Measurements from ENCODE around the gene MARCKS.

The MARCKS gene

DNA sequence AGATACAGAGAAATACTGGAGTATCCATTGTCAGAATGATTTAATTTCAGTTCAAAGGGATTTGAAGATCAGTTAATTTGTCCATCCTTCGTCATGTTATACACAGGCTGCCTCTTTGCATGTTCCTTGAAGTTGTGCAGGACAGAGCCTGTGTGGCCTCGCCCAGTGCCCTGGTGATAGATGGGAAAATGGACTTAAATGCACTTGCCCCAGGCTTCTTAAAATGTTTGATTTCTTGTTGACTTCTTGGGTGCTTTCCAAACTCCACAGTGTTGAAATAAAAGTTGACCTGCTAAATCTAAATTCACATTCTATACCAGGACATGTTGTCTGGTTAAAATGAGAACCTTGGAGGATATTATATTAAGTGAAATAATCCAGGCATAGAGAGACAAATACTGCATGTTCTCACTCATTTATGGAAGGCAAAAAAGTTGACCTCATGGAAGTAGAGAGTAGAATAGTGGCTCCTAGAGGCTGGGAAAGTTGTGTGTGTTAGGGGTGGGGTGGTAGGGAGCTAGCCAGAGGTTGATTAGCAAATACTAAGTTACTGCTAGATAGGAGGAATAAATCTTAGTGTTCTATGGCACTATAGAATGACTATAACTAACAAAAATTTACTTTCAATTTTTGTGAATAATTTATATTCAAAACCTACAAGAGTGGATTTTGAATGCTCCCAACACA, 25.3 kb downstream of the MARCKS start:
- no peak overlapping the region for H2BK5ac ChIP-seq (ENCODE audit: low read depth, low read length, poor library complexity, severe bottlenecking)
- no peak overlapping the region for H3K4ac ChIP-seq (ENCODE audit: low read depth in 1 of 2, low read length in 2 of 2)
- H4K91ac ChIP-seq (ENCODE audit: low read length) = no peak overlapping the region
- H3K4me2 ChIP-seq (ENCODE audit: low read length, poor library complexity, severe bottlenecking) = no peak overlapping the region
- no peaks in the 10 kb centered on the region for H3K79me1 ChIP-seq (replicated peaks; ENCODE audit: low read length, poor library complexity, severe bottlenecking)
- H2BK15ac ChIP-seq (ENCODE audit: low read depth, poor library complexity, severe bottlenecking) = no peak overlapping the region
- H3K23ac ChIP-seq (ENCODE audit: low read length in 2 of 2) = peak overlapping the region in 1 of 2 experiments; percentile 73
- no peak overlapping the region for H2BK120ac ChIP-seq (ENCODE audit: low read depth, low read length)
- peak overlapping the region in 1 of 2 experiments; percentile 6 for H2BK12ac ChIP-seq (ENCODE audit: low read length in 2 of 2)
- H3K9ac ChIP-seq (ENCODE audit: low read length) = no peak overlapping the region
- H3K18ac ChIP-seq (ENCODE audit: low read depth in 1 of 2, low read length in 2 of 2) = peak overlapping the region in 1 of 2 experiments; percentile 60
- WGBS = 98% methylated on average over 2 of the region's 2 CpGs
- H3K4me1 ChIP-seq (ENCODE audit: control insufficient read depth, insufficient read depth, low read depth, low read length) = no peaks in the 10 kb centered on the region
- DNase-seq = no peak
- H3K27me3 ChIP-seq (ENCODE audit: control insufficient read depth in 1 of 2, insufficient read depth in 1 of 2, low read length in 2 of 2) = no peaks in the 10 kb centered on the region
- no peaks in the 10 kb centered on the region for H3K9me3 ChIP-seq (ENCODE audit: control insufficient read depth, low read length)
- no peak overlapping the region for H3K14ac ChIP-seq (ENCODE audit: low read length in 2 of 2)
- H3K27ac ChIP-seq (ENCODE audit: low read length, poor library complexity, severe bottlenecking) = no peak overlapping the region
- no peak overlapping the region for H4K8ac ChIP-seq (ENCODE audit: low read length)
- no peaks in the 10 kb centered on the region for H3K36me3 ChIP-seq (ENCODE audit: control insufficient read depth in 1 of 2, insufficient read depth in 2 of 2, low read depth in 1 of 2, low read length in 2 of 2)
- no peak overlapping the region for H3K4me3 ChIP-seq (ENCODE audit: insufficient read depth in 1 of 2, low read depth in 1 of 2, low read length in 2 of 2)
- H2AK5ac ChIP-seq (ENCODE audit: low read length, severe bottlenecking) = no peak overlapping the region
- H2AFZ ChIP-seq (ENCODE audit: low read depth, low read length) = no peak overlapping the region

DNA sequence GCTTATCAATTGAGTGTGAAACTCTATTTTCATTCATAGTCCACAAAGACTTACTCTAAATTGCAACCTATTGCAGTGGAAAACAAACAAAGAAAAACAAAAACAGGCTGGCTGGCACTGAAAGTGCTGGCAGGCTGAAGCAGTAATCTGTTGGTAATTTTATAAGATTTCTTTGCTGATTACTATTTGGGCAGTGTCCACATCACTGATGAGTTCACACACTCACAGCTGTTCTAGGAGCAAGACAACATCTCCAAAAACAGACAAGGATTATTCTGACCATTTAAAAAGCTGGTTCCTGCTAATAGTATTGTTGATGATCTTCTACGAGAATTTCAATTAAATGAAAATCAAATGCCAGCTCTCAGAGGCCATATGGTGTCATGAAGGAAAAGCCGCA, 26.9 kb downstream of the MARCKS start:
- H3K14ac ChIP-seq (ENCODE audit: low read length in 2 of 2) = no peak overlapping the region
- H2BK120ac ChIP-seq (ENCODE audit: low read depth, low read length) = no peak overlapping the region
- H3K79me1 ChIP-seq (replicated peaks; ENCODE audit: low read length, poor library complexity, severe bottlenecking) = no peaks in the 10 kb centered on the region
- no peak overlapping the region for H3K27ac ChIP-seq (ENCODE audit: low read length, poor library complexity, severe bottlenecking)
- H3K36me3 ChIP-seq (ENCODE audit: control insufficient read depth in 1 of 2, insufficient read depth in 2 of 2, low read depth in 1 of 2, low read length in 2 of 2) = no peaks in the 10 kb centered on the region
- WGBS = 100% methylated on average over 2 of the region's 2 CpGs
- no peak overlapping the region for H3K4me3 ChIP-seq (ENCODE audit: insufficient read depth in 1 of 2, low read depth in 1 of 2, low read length in 2 of 2)
- no peak overlapping the region for H3K18ac ChIP-seq (ENCODE audit: low read depth in 1 of 2, low read length in 2 of 2)
- no peak overlapping the region for H2AFZ ChIP-seq (ENCODE audit: low read depth, low read length)
- DNase-seq = no peak
- H3K4ac ChIP-seq (ENCODE audit: low read depth in 1 of 2, low read length in 2 of 2) = no peak overlapping the region
- no peak overlapping the region for H4K8ac ChIP-seq (ENCODE audit: low read length)
- no peak overlapping the region for H2AK5ac ChIP-seq (ENCODE audit: low read length, severe bottlenecking)
- H2BK15ac ChIP-seq (ENCODE audit: low read depth, poor library complexity, severe bottlenecking) = no peak overlapping the region
- no peaks in the 10 kb centered on the region for H3K9me3 ChIP-seq (ENCODE audit: control insufficient read depth, low read length)
- no peaks in the 10 kb centered on the region for H3K4me1 ChIP-seq (ENCODE audit: control insufficient read depth, insufficient read depth, low read depth, low read length)
- no peaks in the 10 kb centered on the region for H3K27me3 ChIP-seq (ENCODE audit: control insufficient read depth in 1 of 2, insufficient read depth in 1 of 2, low read length in 2 of 2)
- H2BK12ac ChIP-seq (ENCODE audit: low read length in 2 of 2) = no peak overlapping the region
- H3K23ac ChIP-seq (ENCODE audit: low read length in 2 of 2) = no peak overlapping the region
- H3K4me2 ChIP-seq (ENCODE audit: low read length, poor library complexity, severe bottlenecking) = no peak overlapping the region
- no peak overlapping the region for H3K9ac ChIP-seq (ENCODE audit: low read length)
- no peak overlapping the region for H2BK5ac ChIP-seq (ENCODE audit: low read depth, low read length, poor library complexity, severe bottlenecking)
- H4K91ac ChIP-seq (ENCODE audit: low read length) = no peak overlapping the region

DNA sequence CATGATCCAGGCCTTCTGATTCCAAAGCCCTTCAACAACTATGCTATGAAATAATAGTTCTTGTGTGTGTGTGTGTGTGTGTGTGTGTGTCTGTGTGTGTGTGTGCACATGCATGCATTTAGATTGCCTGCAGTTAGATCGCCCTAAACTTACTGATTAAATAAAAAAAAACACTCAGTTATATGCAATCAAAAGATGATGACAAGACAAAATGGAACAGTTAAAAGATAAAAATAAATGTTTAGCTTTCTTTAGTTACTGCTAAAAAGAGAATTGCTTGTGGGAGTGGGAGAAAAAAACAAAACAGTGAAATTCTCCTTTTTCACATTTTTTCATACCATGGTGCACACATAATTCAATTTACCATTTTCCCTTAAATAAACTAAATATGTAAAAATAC, 29.4 kb downstream of the MARCKS start:
- H3K4me2 ChIP-seq (ENCODE audit: low read length, poor library complexity, severe bottlenecking) = no peak overlapping the region
- H3K18ac ChIP-seq (ENCODE audit: low read depth in 1 of 2, low read length in 2 of 2) = no peak overlapping the region
- no peak overlapping the region for H2BK5ac ChIP-seq (ENCODE audit: low read depth, low read length, poor library complexity, severe bottlenecking)
- no peak overlapping the region for H3K4me3 ChIP-seq (ENCODE audit: insufficient read depth in 1 of 2, low read depth in 1 of 2, low read length in 2 of 2)
- no CpG with 5 or more reads among the region's 1 CpG for WGBS
- H3K4ac ChIP-seq (ENCODE audit: low read depth in 1 of 2, low read length in 2 of 2) = no peak overlapping the region
- no peak overlapping the region for H2BK12ac ChIP-seq (ENCODE audit: low read length in 2 of 2)
- no peaks in the 10 kb centered on the region for H3K79me1 ChIP-seq (replicated peaks; ENCODE audit: low read length, poor library complexity, severe bottlenecking)
- no peak overlapping the region for H3K14ac ChIP-seq (ENCODE audit: low read length in 2 of 2)
- no peak overlapping the region for H3K23ac ChIP-seq (ENCODE audit: low read length in 2 of 2)
- H3K27ac ChIP-seq (ENCODE audit: low read length, poor library complexity, severe bottlenecking) = no peak overlapping the region
- H4K91ac ChIP-seq (ENCODE audit: low read length) = no peak overlapping the region
- DNase-seq = no peak
- H3K9me3 ChIP-seq (ENCODE audit: control insufficient read depth, low read length) = no peaks in the 10 kb centered on the region
- H2BK15ac ChIP-seq (ENCODE audit: low read depth, poor library complexity, severe bottlenecking) = no peak overlapping the region
- no peak overlapping the region for H2BK120ac ChIP-seq (ENCODE audit: low read depth, low read length)
- no peak overlapping the region for H3K9ac ChIP-seq (ENCODE audit: low read length)
- no peak overlapping the region for H2AK5ac ChIP-seq (ENCODE audit: low read length, severe bottlenecking)
- H3K36me3 ChIP-seq (ENCODE audit: control insufficient read depth in 1 of 2, insufficient read depth in 2 of 2, low read depth in 1 of 2, low read length in 2 of 2) = no peaks in the 10 kb centered on the region
- no peak overlapping the region for H2AFZ ChIP-seq (ENCODE audit: low read depth, low read length)
- no peaks in the 10 kb centered on the region for H3K27me3 ChIP-seq (ENCODE audit: control insufficient read depth in 1 of 2, insufficient read depth in 1 of 2, low read length in 2 of 2)
- no peak overlapping the region for H4K8ac ChIP-seq (ENCODE audit: low read length)
- no peaks in the 10 kb centered on the region for H3K4me1 ChIP-seq (ENCODE audit: control insufficient read depth, insufficient read depth, low read depth, low read length)

DNA sequence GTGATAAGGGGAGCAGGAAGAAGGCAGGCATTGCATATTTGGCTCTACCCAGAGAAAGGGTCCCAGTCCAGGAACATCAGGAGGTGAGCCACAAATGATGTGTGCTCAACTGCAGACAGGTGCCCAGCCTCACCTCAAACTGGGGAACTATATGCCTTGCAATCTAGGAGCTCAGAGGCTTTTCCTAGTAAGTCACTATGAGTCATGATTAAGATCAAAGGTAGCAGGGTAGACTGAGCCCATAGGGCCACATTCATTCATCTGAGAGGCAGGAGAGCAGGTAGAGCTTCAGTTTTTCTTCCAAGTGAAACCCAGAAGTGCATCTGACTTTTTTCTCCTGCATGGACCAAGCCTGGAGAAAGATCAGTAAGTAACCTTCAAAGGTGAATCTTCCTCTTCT, 31.3 kb downstream of the MARCKS start:
- H2BK120ac ChIP-seq (ENCODE audit: low read depth, low read length) = no peak overlapping the region
- no peak overlapping the region for H3K4ac ChIP-seq (ENCODE audit: low read depth in 1 of 2, low read length in 2 of 2)
- no peak overlapping the region for H2BK12ac ChIP-seq (ENCODE audit: low read length in 2 of 2)
- H3K36me3 ChIP-seq (ENCODE audit: control insufficient read depth in 1 of 2, insufficient read depth in 2 of 2, low read depth in 1 of 2, low read length in 2 of 2) = no peaks in the 10 kb centered on the region
- H3K9me3 ChIP-seq (ENCODE audit: control insufficient read depth, low read length) = peaks cover 9% of the 10 kb centered on the region
- H3K4me1 ChIP-seq (ENCODE audit: control insufficient read depth, insufficient read depth, low read depth, low read length) = no peaks in the 10 kb centered on the region
- H3K27ac ChIP-seq (ENCODE audit: low read length, poor library complexity, severe bottlenecking) = no peak overlapping the region
- no peak overlapping the region for H3K4me2 ChIP-seq (ENCODE audit: low read length, poor library complexity, severe bottlenecking)
- H3K9ac ChIP-seq (ENCODE audit: low read length) = no peak overlapping the region
- no peak overlapping the region for H3K14ac ChIP-seq (ENCODE audit: low read length in 2 of 2)
- no peak overlapping the region for H4K8ac ChIP-seq (ENCODE audit: low read length)
- H2AK5ac ChIP-seq (ENCODE audit: low read length, severe bottlenecking) = no peak overlapping the region
- no peaks in the 10 kb centered on the region for H3K79me1 ChIP-seq (replicated peaks; ENCODE audit: low read length, poor library complexity, severe bottlenecking)
- no peak overlapping the region for H4K91ac ChIP-seq (ENCODE audit: low read length)
- no peak overlapping the region for H2BK15ac ChIP-seq (ENCODE audit: low read depth, poor library complexity, severe bottlenecking)
- H2AFZ ChIP-seq (ENCODE audit: low read depth, low read length) = no peak overlapping the region
- no peaks in the 10 kb centered on the region for H3K27me3 ChIP-seq (ENCODE audit: control insufficient read depth in 1 of 2, insufficient read depth in 1 of 2, low read length in 2 of 2)
- no peak overlapping the region for H3K4me3 ChIP-seq (ENCODE audit: insufficient read depth in 1 of 2, low read depth in 1 of 2, low read length in 2 of 2)
- no peak overlapping the region for H3K18ac ChIP-seq (ENCODE audit: low read depth in 1 of 2, low read length in 2 of 2)
- H3K23ac ChIP-seq (ENCODE audit: low read length in 2 of 2) = no peak overlapping the region
- H2BK5ac ChIP-seq (ENCODE audit: low read depth, low read length, poor library complexity, severe bottlenecking) = no peak overlapping the region
- no peak for DNase-seq
